NT2/D1 (cell line): ENCODE measurements around the gene EXOSC5.

ENCODE experiments used
- SUZ12 ChIP-seq: IDR thresholded peaks from 2 replicates; pipeline ENCODE4 v1.6.1; 2011; ENCODE audit not compliant: insufficient read length, insufficient read depth; ENCODE audit errors: extremely low read depth
- YY1 ChIP-seq: IDR thresholded peaks from 2 replicates; pipeline ENCODE4 v1.6.1; 2011; ENCODE audit not compliant: insufficient read length, insufficient read depth
- ZNF274 ChIP-seq: IDR thresholded peaks from 2 replicates; pipeline ENCODE4 v1.6.1; 2011; ENCODE audit warnings: mild to moderate bottlenecking, low read depth, low read length

DNA sequence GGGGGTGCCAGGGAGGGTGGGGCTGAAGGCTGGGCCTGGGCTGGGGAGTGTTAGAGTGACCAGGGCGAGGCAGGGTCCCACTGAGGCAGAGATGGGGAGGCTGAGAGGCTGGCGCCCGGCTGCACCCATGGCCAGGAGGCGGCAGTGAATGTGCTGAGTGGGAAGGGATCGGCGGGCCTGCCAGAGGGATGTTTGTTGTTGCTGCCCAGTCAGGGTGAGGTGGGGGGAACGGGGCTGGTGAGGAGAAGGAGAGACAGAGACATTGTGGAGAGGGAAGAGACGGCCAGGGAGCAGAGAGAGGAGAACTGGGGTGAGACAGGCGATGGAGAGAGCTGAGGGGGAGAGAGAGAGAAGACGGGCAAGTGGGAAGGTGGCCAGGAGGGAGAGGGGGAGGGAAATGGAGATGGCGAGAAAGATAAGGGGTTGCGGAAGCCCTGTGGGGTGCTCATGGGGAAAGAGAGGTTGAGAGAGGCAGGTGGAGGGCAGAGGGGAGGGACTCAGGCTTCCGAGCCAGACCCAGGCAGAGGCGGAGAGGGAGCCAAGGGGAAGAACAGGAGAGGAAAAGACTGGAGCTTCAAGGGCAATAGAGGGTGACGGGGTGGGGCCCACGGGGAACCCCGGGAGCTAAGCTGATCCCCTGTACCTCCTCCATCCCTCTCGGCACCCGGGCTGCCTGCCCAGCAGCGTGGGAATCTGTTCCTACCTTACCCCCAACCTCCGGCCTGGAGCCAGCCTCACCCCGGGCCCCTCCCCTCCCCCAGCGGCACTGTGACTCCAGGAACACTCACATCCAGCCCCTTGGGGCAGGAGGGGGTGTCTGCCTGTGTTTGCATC lies 30.7 kb upstream of the EXOSC5 start:
- TF ChIP-seq ZNF274 (no peak), SUZ12 (no peak), YY1 (no peak)
